WI38 (cell line): ENCODE results near the gene ABTB1.
"Not testable (repeated sequence)": the region's sequence is repeated elsewhere in the genome, so short reads cannot be mapped to it uniquely, and the experiment has no call there.

Experiments
- H3K4me3 ChIP-seq: 2 replicates; pipeline ENCODE4 v1.5.1; 2011; ENCODE audit warnings: low read depth, mild to moderate bottlenecking, control low read depth, low read length
- CTCF ChIP-seq: IDR thresholded peaks from 2 replicates; pipeline ENCODE4 v1.5.1; 2012; ENCODE audit warnings: low read depth, mild to moderate bottlenecking, control low read depth, low read length

ABTB1 gene

GRCh38 chr3:127651516-127652172 lies 21.1 kb upstream of the ABTB1 start:
- no peak for TF ChIP-seq CTCF
- H3K4me3 ChIP-seq: no peak overlapping the region

- peak; percentile 93 for TF ChIP-seq CTCF
- H3K4me3 ChIP-seq: no peak overlapping the region
Observed at GRCh38 chr3:127652246-127652995, 20.3 kb upstream of the ABTB1 start.

GRCh38 chr3:127654374-127654773 lies 18.4 kb upstream of the ABTB1 start:
- no peak for TF ChIP-seq CTCF
- H3K4me3 ChIP-seq: no peak overlapping the region

- not testable (repeated sequence) for H3K4me3 ChIP-seq
Observed at GRCh38 chr3:127654993-127655392, 17.8 kb upstream of the ABTB1 start.

- TF ChIP-seq CTCF: no peak
- no peak overlapping the region for H3K4me3 ChIP-seq
Observed at GRCh38 chr3:127655641-127656040, 17.1 kb upstream of the ABTB1 start.

GRCh38 chr3:127656906-127657305 lies 15.8 kb upstream of the ABTB1 start:
- TF ChIP-seq CTCF: no peak
- no peak overlapping the region for H3K4me3 ChIP-seq

- H3K4me3 ChIP-seq: no peak overlapping the region
- TF ChIP-seq CTCF: no peak
Observed at GRCh38 chr3:127658234-127658633, 14.5 kb upstream of the ABTB1 start.
